Transverse colon (tissue), 4 donors: ENCODE results near the gene CALB2. TPM values are rescaled to one million over a fixed set of nuclear protein-coding genes. Genes with fewer than 3 reads are reported as not detected.

Experiments
- DNase-seq: peaks from one replicate; pipeline ENCODE4 v3.0.0-alpha.2; 2019
- H3K27ac ChIP-seq, 4 donors: fragments of 200-600 bp; sonication (generic); 2 replicates each; pipeline ENCODE4 v1.5.1; 2016 to 2018; ENCODE audit warnings: inconsistent platforms in 4 of 4
- H3K27me3 ChIP-seq: fragments of 200-600 bp; sonication (generic); 2 replicates; pipeline ENCODE4 v1.5.1; 2017; ENCODE audit warnings: inconsistent platforms
- H3K36me3 ChIP-seq, 4 donors: fragments of 200-600 bp; sonication (generic); 2 replicates each; pipeline ENCODE4 v1.5.1; 2017 to 2019; ENCODE audit warnings: inconsistent platforms in 4 of 4
- H3K4me1 ChIP-seq, 4 donors: fragments of 200-600 bp; sonication (generic); 2 replicates each; pipeline ENCODE4 v1.5.1; 2017 to 2020; ENCODE audit warnings: inconsistent platforms in 4 of 4
- H3K4me3 ChIP-seq, 4 donors: fragments of 200-600 bp; sonication (generic); 1 replicate in 1 of 4; 2 replicates in 3 of 4; pipeline versions ENCODE4 v1.5.1 to v1.6.1; 2017 to 2019; ENCODE audit warnings: inconsistent platforms in 4 of 4
- H3K9me3 ChIP-seq, 2 donors: fragments of 200-600 bp; sonication (generic); 2 replicates each; pipeline ENCODE4 v1.5.1; 2017 to 2019; ENCODE audit warnings: inconsistent platforms in 2 of 2
- EP300 ChIP-seq: sonication (generic); formaldehyde crosslinking; IDR thresholded peaks from one replicate; pipeline ENCODE4 v1.6.1; 2017; ENCODE audit warnings: antibody characterized with exemption, low read depth
- POLR2A ChIP-seq: fragments of 450-650 bp; IDR thresholded peaks from one replicate; pipeline ENCODE4 v1.6.1; 2016; ENCODE audit warnings: antibody characterized with exemption, mild to moderate bottlenecking, moderate library complexity
- POLR2AphosphoS5 ChIP-seq, 3 donors: sonication (generic); formaldehyde crosslinking; IDR thresholded peaks; one replicate each; pipeline ENCODE4 v1.6.1; 2016; ENCODE audit warnings: antibody characterized with exemption in 3 of 3
- WGBS, 2 donors: methylation state at CpG; one replicate each; pipeline ENCODE4 v1.1.5; 2018; ENCODE audit warnings: low coverage in 1 of 2; 5-methylcytosine and 5-hydroxymethylcytosine counted together
- in situ Hi-C, 4 donors: fragments of 200-750 bp; cut with MboI; loops; one replicate each; pipeline versions ENCODE4 v1.15.0 to v1.15.1; 2017; ENCODE audit warnings: low sequenced_read_pairs in 3 of 4, low pct_ligation_motif_present in 1 of 4, low pct_unique_long_range_greater_than_20kb in 1 of 4
- intact Hi-C: fragments of 100-400 bp; cut with DNase I; formaldehyde crosslinking; loops from one replicate; pipeline ENCODE4 v1.15.1; 2023; ENCODE audit warnings: low total_unique reads
- total RNA-seq, 4 donors: library from RNA; depleted of rRNA; stranded (reverse); fragments of >200 nt; gene quantifications; one replicate each; pipeline ENCODE4 v1.1.0, GENCODE V29; 2016
- TF ChIP-seq, protein P1 (sequence below), 5 experiments: fragments of 200-600 bp in 3 of 5; fragments of 450-650 bp in 2 of 5; sonication (generic) in 3 of 5; IDR thresholded peaks; 1 replicate in 2 of 5; 2 replicates in 3 of 5; pipeline ENCODE4 v1.5.1; 2016 to 2017; ENCODE audit warnings: antibody characterized with exemption in 5 of 5, inconsistent platforms in 3 of 5, mild to moderate bottlenecking in 2 of 5, moderate library complexity in 1 of 5

CALB2 gene
- total RNA-seq, 4 donors from 2014 or later = 2.0 to 4.0 (median 4.0) TPM; not detected in 1

DNA sequence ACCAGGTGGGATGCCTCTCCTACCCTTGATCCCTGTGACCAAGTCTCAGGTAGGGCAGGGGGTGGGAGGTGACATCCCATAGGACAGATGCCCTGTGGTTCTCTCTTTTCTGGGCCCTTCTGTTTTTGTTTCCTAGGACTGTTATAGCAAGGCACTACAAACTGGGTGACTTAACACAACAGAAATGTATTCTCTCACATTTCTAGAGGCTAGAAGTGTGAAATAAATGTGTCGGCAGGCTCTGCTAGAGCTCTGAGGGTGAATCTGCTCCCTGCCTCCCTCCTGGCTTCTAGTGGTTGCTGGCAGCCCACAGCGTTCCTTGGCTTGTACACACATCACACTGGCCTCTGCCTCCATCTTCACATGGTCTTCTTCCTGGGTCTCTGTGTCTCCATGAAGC is 12.7 kb downstream of the CALB2 start:
- Histone ChIP-seq H3K4me3 (no peak overlapping the region), H3K4me1 (no peaks in the 10 kb centered on the region), H3K9me3 (no peaks in the 10 kb centered on the region), H3K27ac (no peak overlapping the region), H3K36me3 (no peaks in the 10 kb centered on the region), H3K27me3 (peaks cover 5% of the 10 kb centered on the region)
- intact Hi-C loops (no loop called here), in situ Hi-C loops (no loop called here)
- 76 to 100% methylated on average over 2 of the region's 2 CpGs for WGBS, 2 donors
- TF ChIP-seq POLR2A = no peak
- TF ChIP-seq POLR2AphosphoS5 (IDR thresholded peaks at IDR 0.05) = no peak
- no peak for TF ChIP-seq EP300
- TF ChIP-seq, protein P1, sequence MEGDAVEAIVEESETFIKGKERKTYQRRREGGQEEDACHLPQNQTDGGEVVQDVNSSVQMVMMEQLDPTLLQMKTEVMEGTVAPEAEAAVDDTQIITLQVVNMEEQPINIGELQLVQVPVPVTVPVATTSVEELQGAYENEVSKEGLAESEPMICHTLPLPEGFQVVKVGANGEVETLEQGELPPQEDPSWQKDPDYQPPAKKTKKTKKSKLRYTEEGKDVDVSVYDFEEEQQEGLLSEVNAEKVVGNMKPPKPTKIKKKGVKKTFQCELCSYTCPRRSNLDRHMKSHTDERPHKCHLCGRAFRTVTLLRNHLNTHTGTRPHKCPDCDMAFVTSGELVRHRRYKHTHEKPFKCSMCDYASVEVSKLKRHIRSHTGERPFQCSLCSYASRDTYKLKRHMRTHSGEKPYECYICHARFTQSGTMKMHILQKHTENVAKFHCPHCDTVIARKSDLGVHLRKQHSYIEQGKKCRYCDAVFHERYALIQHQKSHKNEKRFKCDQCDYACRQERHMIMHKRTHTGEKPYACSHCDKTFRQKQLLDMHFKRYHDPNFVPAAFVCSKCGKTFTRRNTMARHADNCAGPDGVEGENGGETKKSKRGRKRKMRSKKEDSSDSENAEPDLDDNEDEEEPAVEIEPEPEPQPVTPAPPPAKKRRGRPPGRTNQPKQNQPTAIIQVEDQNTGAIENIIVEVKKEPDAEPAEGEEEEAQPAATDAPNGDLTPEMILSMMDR (IDR thresholded peaks at IDR 0.05) = no peak
- DNase-seq = no peak

- no peaks in the 10 kb centered on the region for H3K9me3 ChIP-seq
- in situ Hi-C loops = no loop called here
- no peak overlapping the region for H3K4me3 ChIP-seq
- 54 to 80% methylated on average over 1 to 8 of the region's 8 CpGs for WGBS, 2 donors
- TF ChIP-seq POLR2A = no peak
- no peak for TF ChIP-seq POLR2AphosphoS5 (IDR thresholded peaks at IDR 0.05)
- TF ChIP-seq, protein P1 (IDR thresholded peaks at IDR 0.05) = no peak
- TF ChIP-seq EP300 = no peak
- no peak overlapping the region for H3K27ac ChIP-seq
- H3K4me1 ChIP-seq = no peaks in the 10 kb centered on the region
- no peaks in the 10 kb centered on the region for H3K36me3 ChIP-seq
- DNase-seq = no peak
- H3K27me3 ChIP-seq = peaks cover 5% of the 10 kb centered on the region
- intact Hi-C loops = no loop called here
These were observed 14.6 kb downstream of the CALB2 start for GRCh38 chr16:71373073-71373472.

- no peaks in the 10 kb centered on the region for H3K4me1 ChIP-seq
- WGBS, 2 donors = 83% methylated on average over 5 of the region's 5 CpGs; no CpG with 5 or more reads in 1 of the 2 donors
- in situ Hi-C loops (no loop called here), intact Hi-C loops (no loop called here)
- no peaks in the 10 kb centered on the region for H3K9me3 ChIP-seq
- no peak overlapping the region for H3K27ac ChIP-seq
- DNase-seq = no peak
- TF ChIP-seq, protein P1 (IDR thresholded peaks at IDR 0.05) = no peak
- no peak for TF ChIP-seq EP300
- TF ChIP-seq POLR2AphosphoS5 (IDR thresholded peaks at IDR 0.05) = no peak
- no peak for TF ChIP-seq POLR2A
- H3K36me3 ChIP-seq = no peaks in the 10 kb centered on the region
- H3K4me3 ChIP-seq = no peak overlapping the region
- H3K27me3 ChIP-seq = peaks cover 5% of the 10 kb centered on the region
These were observed 18.1 kb downstream of the CALB2 start for GRCh38 chr16:71376465-71377157.

GRCh38 chr16:71379711-71380110 is 21.2 kb downstream of the CALB2 start:
- intact Hi-C loops (no loop called here), in situ Hi-C loops (no loop called here)
- Histone ChIP-seq H3K27me3 (no peaks in the 10 kb centered on the region), H3K4me3 (no peak overlapping the region), H3K9me3 (no peaks in the 10 kb centered on the region), H3K36me3 (no peaks in the 10 kb centered on the region), H3K4me1 (no peaks in the 10 kb centered on the region), H3K27ac (no peak overlapping the region)
- 83 to 90% methylated on average over 1 of the region's 1 CpG for WGBS, 2 donors
- DNase-seq = no peak
- TF ChIP-seq POLR2A = no peak
- TF ChIP-seq, protein P1 (IDR thresholded peaks at IDR 0.05) = no peak
- TF ChIP-seq EP300 = no peak
- no peak for TF ChIP-seq POLR2AphosphoS5 (IDR thresholded peaks at IDR 0.05)
